Activated CD4-positive, alpha-beta T cell treated with anti-CD3 and anti-CD28 coated beads, Interleukin-2, amount 10 ng/mL, durations not matched to agents 7 days and 5 days (primary cell): ENCODE data around the gene CEP55. TPM values are rescaled to one million over a fixed set of nuclear protein-coding genes. Genes with fewer than 3 reads are reported as not detected.

Experiments used
- CTCF ChIA-PET: fragments of 350-600 bp; sonication (Branson Sonifier 250); formaldehyde crosslinking; loops from one replicate; lab custom pipeline; 2021; ENCODE audit warnings: antibody characterized with exemption; lab: Charles Lee
- POLR2A ChIA-PET: fragments of 350-600 bp; sonication (Branson Sonifier 250); formaldehyde crosslinking; loops from one replicate; lab custom pipeline; 2021; ENCODE audit warnings: antibody characterized with exemption; lab: Charles Lee
- DNase-seq: peaks from one replicate; pipeline ENCODE4 v3.0.0-alpha.2; 2020
- H3K27ac Mint-ChIP-seq: one replicate; pipeline ENCODE4 v1.8.0; 2021; ENCODE audit warnings: mild to moderate bottlenecking, moderate library complexity, mixed read lengths
- H3K27me3 Mint-ChIP-seq: one replicate; pipeline ENCODE4 v1.8.0; 2021; ENCODE audit warnings: mixed read lengths
- H3K36me3 Mint-ChIP-seq: one replicate; pipeline ENCODE4 v1.8.0; 2021; ENCODE audit warnings: low read depth, mixed read lengths
- H3K4me1 Mint-ChIP-seq: one replicate; pipeline ENCODE4 v1.8.0; 2021; ENCODE audit warnings: mixed read lengths
- H3K4me3 Mint-ChIP-seq: one replicate; pipeline ENCODE4 v1.8.0; 2021; ENCODE audit warnings: mild to moderate bottlenecking, moderate library complexity, mixed read lengths
- H3K9me3 Mint-ChIP-seq: one replicate; pipeline ENCODE4 v1.8.0; 2021; ENCODE audit warnings: mixed read lengths
- total RNA-seq, 2 experiments: library from RNA; stranded (reverse); gene quantifications; one replicate each; pipeline ENCODE4 v1.2.3, GENCODE V29; 2021

Gene CEP55
- 10 to 100 TPM; 77.5 to 92.3 TPM for total RNA-seq

DNA sequence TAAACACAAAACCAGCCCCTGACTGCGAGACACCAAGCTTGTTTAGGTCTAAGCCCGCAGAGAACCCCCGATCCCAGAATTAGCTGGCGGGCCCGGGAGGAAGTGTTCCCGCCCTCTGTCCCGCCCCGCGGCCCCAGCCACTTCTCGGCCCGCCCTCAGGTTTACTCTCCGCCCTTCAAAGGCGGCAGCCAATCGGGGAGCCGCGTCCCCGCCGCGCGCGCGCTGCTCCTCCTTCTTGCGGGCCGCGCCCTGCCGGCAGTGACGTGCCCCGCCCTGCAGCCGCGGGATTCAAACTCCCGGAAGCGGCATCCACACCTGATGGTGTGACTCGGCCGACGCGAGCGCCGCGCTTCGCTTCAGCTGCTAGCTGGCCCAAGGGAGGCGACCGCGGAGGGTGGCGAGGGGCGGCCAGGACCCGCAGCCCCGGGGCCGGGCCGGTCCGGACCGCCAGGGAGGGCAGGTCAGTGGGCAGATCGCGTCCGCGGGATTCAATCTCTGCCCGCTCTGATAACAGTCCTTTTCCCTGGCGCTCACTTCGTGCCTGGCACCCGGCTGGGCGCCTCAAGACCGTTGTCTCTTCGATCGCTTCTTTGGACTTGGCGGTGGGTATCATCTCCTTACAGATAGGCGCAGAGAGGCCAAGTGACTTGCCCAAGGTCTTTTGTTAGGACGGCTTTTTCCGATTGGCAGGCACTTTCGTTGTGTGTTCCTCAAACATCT, at the start of gene CEP55:
Gene CEP55 (plus strand): TSS at position 291 of the 720 bp plus-strand sequence. CDS start 3,440 bp downstream, outside the sequence.
- no peaks in the 10 kb centered on the region for H3K27me3 Mint-ChIP-seq
- ChIA-PET POLR2A (interaction anchor here (0.6 to 0.8 kb wide), 2 partner anchors 11 to 206 kb away, joined by 3 read pairs; partner anchors contain the start of gene FRA10AC1), CTCF (interaction anchor here (0.9 to 2.1 kb wide), 8 partner anchors 9 to 125 kb away, joined by 4 to 24 read pairs (median 6); partner anchors contain the start of gene MYOF)
- H3K27ac Mint-ChIP-seq = peak within 1 kb of the TSS; percentile 96
- H3K4me3 Mint-ChIP-seq = peak within 1 kb of the TSS; percentile 95
- peaks cover 45% of the 10 kb centered on the region for H3K4me1 Mint-ChIP-seq
- no peaks in the 10 kb centered on the region for H3K9me3 Mint-ChIP-seq
- peak; percentile 97 for DNase-seq
- H3K36me3 Mint-ChIP-seq = peaks cover 24% of the 10 kb centered on the region

DNA sequence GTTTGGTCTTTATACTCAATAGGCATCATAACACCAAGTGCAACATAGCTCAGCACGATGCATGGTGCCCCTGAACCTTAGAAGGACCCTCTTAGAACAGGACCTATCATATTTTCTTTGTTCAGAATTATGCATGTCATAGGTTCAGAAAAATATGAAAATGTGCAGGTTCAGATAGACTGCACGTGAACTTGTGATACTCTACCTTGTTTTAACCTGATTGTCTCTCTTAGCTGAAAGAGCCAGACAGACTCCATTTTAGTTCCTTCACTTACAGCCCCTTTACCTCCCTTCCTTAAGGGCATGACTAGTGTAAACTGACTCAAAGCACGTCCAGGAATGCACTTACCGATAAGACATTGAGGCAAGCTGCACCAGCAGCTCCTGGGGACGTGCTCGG, 49.4 kb upstream of the CEP55 start:
- POLR2A ChIA-PET = interaction anchor here (0.6 kb wide), 1 partner anchor 867 kb away, joined by 3 read pairs; no protein-coding TSS in a partner anchor
- H3K9me3 Mint-ChIP-seq = no peaks in the 10 kb centered on the region
- H3K27me3 Mint-ChIP-seq = no peaks in the 10 kb centered on the region
- DNase-seq = no peak
- CTCF ChIA-PET = no interaction called here
- H3K36me3 Mint-ChIP-seq = no peaks in the 10 kb centered on the region
- peaks cover 8% of the 10 kb centered on the region for H3K4me1 Mint-ChIP-seq
- H3K4me3 Mint-ChIP-seq = no peak overlapping the region
- H3K27ac Mint-ChIP-seq = no peak overlapping the region

DNA sequence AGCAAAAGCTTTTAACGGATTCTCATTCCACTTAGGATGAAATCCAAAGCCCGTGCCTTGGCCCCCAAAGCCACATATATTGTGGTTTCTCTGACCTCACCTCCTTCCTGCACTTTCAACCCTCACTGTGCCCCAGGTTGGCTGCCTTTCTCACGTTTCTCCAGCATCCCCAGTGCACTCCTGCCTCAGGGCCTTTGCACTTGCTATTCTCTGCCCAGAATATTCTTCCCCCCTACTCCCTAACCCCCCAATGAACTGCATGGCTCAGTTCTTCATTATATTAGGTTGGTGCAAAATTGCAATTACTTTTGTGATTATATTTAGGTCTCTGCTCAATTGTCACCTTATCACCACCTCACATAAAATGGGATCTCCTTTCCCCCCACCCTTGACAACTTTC, 48.4 kb upstream of the CEP55 start:
- H3K9me3 Mint-ChIP-seq = no peaks in the 10 kb centered on the region
- no peaks in the 10 kb centered on the region for H3K27me3 Mint-ChIP-seq
- no peak for DNase-seq
- H3K4me3 Mint-ChIP-seq = no peak overlapping the region
- H3K4me1 Mint-ChIP-seq = peaks cover 15% of the 10 kb centered on the region
- ChIA-PET POLR2A (no interaction called here), CTCF (no interaction called here)
- H3K36me3 Mint-ChIP-seq = no peaks in the 10 kb centered on the region
- no peak overlapping the region for H3K27ac Mint-ChIP-seq

DNA sequence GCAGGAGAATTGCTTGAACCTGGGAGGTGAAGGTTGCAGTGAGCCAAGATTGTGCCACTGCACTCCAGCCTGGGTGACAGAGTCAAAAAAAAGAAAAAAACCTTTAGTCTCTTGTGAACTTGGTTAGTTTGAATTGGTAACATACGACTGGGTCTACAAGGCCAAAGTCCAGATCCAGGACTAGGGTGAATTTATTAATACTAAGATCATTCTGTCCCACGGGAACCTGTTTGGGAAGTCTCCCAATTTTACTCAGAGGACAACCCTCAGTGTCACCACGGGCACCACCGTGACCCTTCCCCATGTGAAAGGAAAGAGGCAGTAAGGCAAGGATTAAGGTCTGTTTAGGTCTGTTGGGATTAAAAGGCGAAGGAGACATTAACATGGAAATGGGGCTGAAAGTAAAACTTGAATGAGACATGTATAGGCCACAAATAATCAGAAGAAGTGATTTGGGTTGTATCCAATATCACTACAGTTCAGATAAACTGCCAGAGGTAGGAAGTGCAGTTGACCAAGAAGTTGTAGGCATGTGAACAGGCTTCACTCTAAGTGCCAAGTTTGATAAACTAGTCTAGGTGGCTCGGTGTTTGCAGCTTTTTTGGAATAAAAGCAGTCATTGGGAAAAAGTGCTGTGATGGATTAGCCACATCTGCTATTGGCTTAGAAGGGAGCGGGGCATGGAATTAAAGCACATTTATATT, 45.0 kb upstream of the CEP55 start:
- Mint-ChIP-seq H3K9me3 (no peaks in the 10 kb centered on the region), H3K27ac (no peak overlapping the region), H3K4me1 (peaks cover 15% of the 10 kb centered on the region), H3K36me3 (no peaks in the 10 kb centered on the region), H3K27me3 (no peaks in the 10 kb centered on the region), H3K4me3 (no peak overlapping the region)
- no peak for DNase-seq
- CTCF ChIA-PET = interaction anchor here (1.2 kb wide), 1 partner anchor 55 kb away, joined by 3 read pairs; no protein-coding TSS in a partner anchor
- POLR2A ChIA-PET = no interaction called here

DNA sequence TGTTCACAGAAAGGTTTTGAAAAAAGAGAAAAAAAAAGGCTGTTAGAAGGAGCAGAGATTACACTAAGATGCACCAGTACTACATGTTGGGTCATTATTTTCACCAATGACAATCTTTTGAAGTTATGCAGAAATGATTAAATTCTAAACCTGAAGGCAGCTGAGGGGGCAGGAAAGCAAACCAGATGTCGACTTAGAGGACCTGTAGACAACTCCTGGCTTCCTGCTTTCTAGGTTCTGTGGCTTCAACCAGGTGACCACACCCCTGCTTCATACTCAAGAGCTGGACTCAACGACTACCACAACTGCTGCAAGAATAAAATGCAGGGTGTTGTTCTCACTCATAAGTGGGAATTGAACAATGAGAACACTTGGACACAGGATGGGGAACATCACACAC, 44.3 kb upstream of the CEP55 start:
- Mint-ChIP-seq H3K27me3 (no peaks in the 10 kb centered on the region), H3K4me1 (peaks cover 15% of the 10 kb centered on the region), H3K36me3 (no peaks in the 10 kb centered on the region), H3K27ac (peak overlapping the region; percentile 52), H3K4me3 (no peak overlapping the region), H3K9me3 (no peaks in the 10 kb centered on the region)
- POLR2A ChIA-PET = no interaction called here
- DNase-seq = peak; percentile 18
- CTCF ChIA-PET = interaction anchor here (1.2 kb wide), 1 partner anchor 56 kb away, joined by 3 read pairs; no protein-coding TSS in a partner anchor

DNA sequence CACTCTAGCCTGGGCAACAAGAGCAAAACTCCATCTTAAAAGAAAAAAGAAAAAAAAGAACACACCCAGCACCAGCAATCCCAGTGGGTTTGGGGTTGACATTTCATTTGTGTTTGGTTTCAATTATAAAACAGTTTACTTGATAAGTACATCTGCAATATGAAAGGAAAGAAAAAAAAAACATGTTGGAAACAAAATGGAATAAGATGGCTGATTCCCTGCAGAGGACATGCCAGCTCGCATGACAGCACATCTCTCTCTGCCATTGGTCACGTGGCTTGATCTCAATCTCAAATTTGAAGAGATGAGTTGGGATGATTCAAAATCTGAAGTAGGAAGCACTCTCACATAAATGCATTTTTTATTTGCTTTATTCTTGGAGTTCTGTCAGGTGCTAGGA, 42.3 kb upstream of the CEP55 start:
- POLR2A ChIA-PET = no interaction called here
- no peak overlapping the region for H3K4me3 Mint-ChIP-seq

DNA sequence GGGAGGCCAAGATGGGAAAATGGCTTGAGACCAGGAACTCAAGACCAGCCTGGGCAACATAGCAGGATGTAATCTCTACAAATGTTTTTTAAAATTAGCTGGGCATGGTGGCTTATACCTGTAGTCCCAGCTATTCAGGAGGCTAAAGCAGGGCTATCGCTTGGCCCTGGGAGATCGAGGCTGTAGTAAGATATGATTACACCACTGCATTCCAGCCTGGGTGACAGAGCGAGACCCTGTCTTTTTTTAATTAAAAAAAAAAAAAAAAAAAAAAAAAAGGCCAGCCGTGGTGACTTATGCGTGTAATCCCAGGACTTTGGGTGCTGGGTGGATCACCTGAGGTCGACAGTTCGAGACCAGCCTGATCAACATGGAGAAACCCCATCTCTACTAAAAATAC, 41.7 kb upstream of the CEP55 start:
- Mint-ChIP-seq H3K27ac (no peak overlapping the region), H3K4me1 (peaks cover 15% of the 10 kb centered on the region), H3K27me3 (no peaks in the 10 kb centered on the region), H3K4me3 (no peak overlapping the region), H3K36me3 (no peaks in the 10 kb centered on the region), H3K9me3 (no peaks in the 10 kb centered on the region)
- CTCF ChIA-PET = interaction anchor here (0.6 to 1.4 kb wide), 2 partner anchors 8 to 67 kb away, joined by 4 read pairs; no protein-coding TSS in a partner anchor
- DNase-seq = no peak
- POLR2A ChIA-PET = no interaction called here

More for the DNA sequence above, 42.3 kb upstream of the CEP55 start:
- CTCF ChIA-PET = interaction anchor here (0.6 to 1.4 kb wide), 2 partner anchors 9 to 66 kb away, joined by 4 read pairs; no protein-coding TSS in a partner anchor
- Mint-ChIP-seq H3K4me1 (peaks cover 15% of the 10 kb centered on the region), H3K27me3 (no peaks in the 10 kb centered on the region), H3K27ac (peak overlapping the region; percentile 13), H3K36me3 (no peaks in the 10 kb centered on the region), H3K9me3 (no peaks in the 10 kb centered on the region)
- DNase-seq = no peak

DNA sequence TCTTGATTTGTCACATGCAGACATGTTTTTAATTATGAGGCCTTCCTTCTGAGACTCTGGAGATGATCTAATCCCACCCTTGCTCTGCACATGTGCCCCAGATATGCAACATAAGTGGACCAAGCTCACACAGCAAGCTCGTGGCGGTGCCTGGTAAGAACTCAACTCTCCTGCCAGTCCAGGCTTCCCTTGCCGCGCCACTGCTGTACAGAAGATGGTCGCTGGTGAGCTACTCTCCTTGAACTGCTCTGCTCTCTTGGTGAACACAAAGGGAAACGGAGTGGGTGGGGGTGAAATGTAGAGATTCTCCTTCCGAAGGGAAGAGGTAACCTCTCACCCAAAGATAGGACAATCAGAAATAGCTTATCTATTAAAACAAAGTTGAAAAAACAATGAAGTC, 39.9 kb upstream of the CEP55 start:
- Mint-ChIP-seq H3K36me3 (no peaks in the 10 kb centered on the region), H3K9me3 (no peaks in the 10 kb centered on the region), H3K4me1 (peaks cover 17% of the 10 kb centered on the region), H3K27me3 (no peaks in the 10 kb centered on the region), H3K4me3 (no peak overlapping the region), H3K27ac (no peak overlapping the region)
- CTCF ChIA-PET = interaction anchor here (0.6 to 3.0 kb wide), 3 partner anchors 14 to 229 kb away, joined by 4 to 14 read pairs (median 4); partner anchors contain the start of gene MYOF
- DNase-seq = no peak
- POLR2A ChIA-PET = no interaction called here

DNA sequence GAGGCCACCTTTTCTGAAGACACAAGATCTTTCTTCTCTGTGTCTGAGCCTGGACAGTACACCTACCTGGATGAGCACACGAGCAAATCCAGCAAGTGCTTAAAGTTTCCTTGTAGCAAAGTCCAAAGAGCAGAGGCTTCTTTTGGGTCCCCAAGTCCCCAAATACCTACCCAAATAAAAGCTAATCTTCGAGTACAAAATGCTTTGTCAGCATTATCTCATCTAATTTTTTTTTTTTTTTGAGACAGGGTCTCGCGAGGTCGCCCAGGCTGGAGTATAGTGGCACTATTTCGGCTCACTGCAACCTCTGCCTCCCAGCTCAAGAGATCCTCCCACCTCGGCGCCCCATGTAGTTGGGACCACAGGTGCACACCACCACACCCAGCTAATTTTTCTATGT, 38.9 kb upstream of the CEP55 start:
- H3K27me3 Mint-ChIP-seq = no peaks in the 10 kb centered on the region
- no peak for DNase-seq
- H3K36me3 Mint-ChIP-seq = no peaks in the 10 kb centered on the region
- no peak overlapping the region for H3K4me3 Mint-ChIP-seq
- H3K9me3 Mint-ChIP-seq = no peaks in the 10 kb centered on the region
- no peak overlapping the region for H3K27ac Mint-ChIP-seq
- POLR2A ChIA-PET = no interaction called here
- H3K4me1 Mint-ChIP-seq = peaks cover 14% of the 10 kb centered on the region
- CTCF ChIA-PET = interaction anchor here (1.5 to 3.0 kb wide), 3 partner anchors 9 to 25 kb away, joined by 4 to 14 read pairs (median 7); partner anchors contain the start of gene MYOF

DNA sequence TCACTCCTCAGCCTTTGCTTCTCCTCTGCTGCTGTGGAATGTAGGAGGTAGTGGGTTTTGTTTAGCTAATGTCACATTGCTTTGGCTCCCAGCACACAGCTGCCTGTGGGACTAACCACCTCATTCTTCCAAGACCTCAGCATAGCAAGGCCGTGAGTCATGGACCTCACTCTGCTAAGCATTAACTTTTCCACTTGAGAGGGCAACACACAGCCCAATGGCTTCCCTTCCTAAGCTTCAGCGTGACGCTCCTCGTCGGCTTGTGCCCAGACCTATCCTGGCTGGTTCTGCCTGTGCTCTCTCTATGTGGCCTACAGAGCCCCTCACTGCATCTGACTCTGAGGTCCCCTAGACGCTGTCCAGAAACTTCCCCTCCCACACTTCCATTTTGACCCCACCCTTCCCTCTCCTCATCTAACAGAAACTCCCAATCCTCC, 37.6 kb upstream of the CEP55 start:
- CTCF ChIA-PET = interaction anchor here (1.4 to 3.0 kb wide), 3 partner anchors 10 to 23 kb away, joined by 4 to 14 read pairs (median 7); partner anchors contain the start of gene MYOF
- no peaks in the 10 kb centered on the region for H3K36me3 Mint-ChIP-seq
- peaks cover 16% of the 10 kb centered on the region for H3K4me1 Mint-ChIP-seq
- no peaks in the 10 kb centered on the region for H3K27me3 Mint-ChIP-seq
- POLR2A ChIA-PET = interaction anchor here (0.6 kb wide), 1 partner anchor 8 kb away, joined by 4 read pairs; no protein-coding TSS in a partner anchor
- H3K9me3 Mint-ChIP-seq = no peaks in the 10 kb centered on the region
- H3K4me3 Mint-ChIP-seq = no peak overlapping the region
- no peak for DNase-seq
- no peak overlapping the region for H3K27ac Mint-ChIP-seq

DNA sequence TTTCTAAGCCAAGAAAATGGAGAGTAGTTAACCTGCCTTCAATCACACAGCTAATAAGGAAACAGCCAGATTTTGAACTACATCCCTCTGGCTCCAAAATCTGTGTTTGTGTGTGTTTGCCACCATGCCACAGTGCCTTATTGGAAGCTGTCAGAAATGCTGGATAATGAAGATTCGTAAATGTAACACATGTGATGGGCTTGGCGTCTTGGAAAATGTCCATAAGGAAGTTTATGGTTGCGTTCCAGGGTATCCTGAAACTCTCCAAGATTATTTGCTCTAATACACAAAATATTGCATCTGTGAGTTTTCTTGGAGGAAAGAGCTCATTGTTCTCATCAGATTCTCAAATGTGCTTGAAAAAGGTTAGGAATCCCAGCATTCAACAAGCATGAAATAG, 36.9 kb upstream of the CEP55 start:
- no peaks in the 10 kb centered on the region for H3K36me3 Mint-ChIP-seq
- no peak overlapping the region for H3K27ac Mint-ChIP-seq
- no peak overlapping the region for H3K4me3 Mint-ChIP-seq
- POLR2A ChIA-PET = no interaction called here
- H3K27me3 Mint-ChIP-seq = no peaks in the 10 kb centered on the region
- CTCF ChIA-PET = interaction anchor here (1.4 to 2.2 kb wide), 2 partner anchors 11 to 23 kb away, joined by 4 to 7 read pairs; partner anchors contain the start of gene MYOF
- no peaks in the 10 kb centered on the region for H3K9me3 Mint-ChIP-seq
- peaks cover 21% of the 10 kb centered on the region for H3K4me1 Mint-ChIP-seq
- DNase-seq = no peak

DNA sequence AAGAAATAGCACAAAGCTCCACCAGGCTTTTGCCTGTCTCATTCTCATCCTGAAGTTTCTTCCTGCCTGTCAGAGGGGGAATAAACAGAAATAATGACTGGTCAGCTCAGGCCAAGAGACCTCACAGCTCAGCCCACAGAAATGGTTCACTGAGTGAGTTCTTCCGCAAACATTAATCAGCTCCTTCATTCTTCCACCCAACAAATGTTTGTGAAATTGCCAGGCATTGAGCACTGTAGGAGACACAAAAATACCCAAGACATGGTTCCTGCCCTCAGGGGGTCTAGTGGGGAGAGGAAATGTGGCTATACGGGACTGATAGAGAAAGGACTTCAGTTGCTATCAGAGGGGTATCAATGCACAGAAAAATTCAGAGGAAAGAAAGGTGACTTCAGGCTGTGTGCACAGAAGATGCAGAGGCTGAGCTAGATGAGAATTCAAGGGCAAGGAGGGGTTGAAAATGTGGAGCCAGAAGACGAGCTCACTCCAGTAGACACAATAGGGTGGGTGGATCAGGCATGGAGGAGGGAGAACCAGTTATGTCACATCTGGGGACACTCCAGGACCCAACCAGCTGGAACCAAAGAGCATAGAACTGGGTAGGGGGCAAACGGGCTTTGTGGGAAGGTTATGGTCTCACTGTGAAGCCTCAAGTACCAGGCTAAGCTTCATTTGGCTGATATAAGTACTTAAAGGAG, 35.2 kb upstream of the CEP55 start:
- no peak overlapping the region for H3K4me3 Mint-ChIP-seq
- POLR2A ChIA-PET = no interaction called here
- no peak overlapping the region for H3K27ac Mint-ChIP-seq
- H3K4me1 Mint-ChIP-seq = peaks cover 21% of the 10 kb centered on the region
- no peaks in the 10 kb centered on the region for H3K36me3 Mint-ChIP-seq
- H3K27me3 Mint-ChIP-seq = no peaks in the 10 kb centered on the region
- CTCF ChIA-PET = interaction anchor here (0.6 to 1.5 kb wide), 7 partner anchors 9 to 90 kb away, joined by 3 to 5 read pairs (median 3); no protein-coding TSS in a partner anchor
- H3K9me3 Mint-ChIP-seq = no peaks in the 10 kb centered on the region
- DNase-seq = no peak
